CD1c-positive myeloid dendritic cell (primary cell): ENCODE data around the gene OXT.

Experiments used
- DNase-seq: peaks from one replicate; pipeline ENCODE4 v3.0.0-alpha.2; 2016; ENCODE audit errors: extremely low spot score

OXT gene

GRCh38 chr20:3109350-3110302 lies 38.2 kb downstream of the OXT start:
- no peak for DNase-seq

DNA sequence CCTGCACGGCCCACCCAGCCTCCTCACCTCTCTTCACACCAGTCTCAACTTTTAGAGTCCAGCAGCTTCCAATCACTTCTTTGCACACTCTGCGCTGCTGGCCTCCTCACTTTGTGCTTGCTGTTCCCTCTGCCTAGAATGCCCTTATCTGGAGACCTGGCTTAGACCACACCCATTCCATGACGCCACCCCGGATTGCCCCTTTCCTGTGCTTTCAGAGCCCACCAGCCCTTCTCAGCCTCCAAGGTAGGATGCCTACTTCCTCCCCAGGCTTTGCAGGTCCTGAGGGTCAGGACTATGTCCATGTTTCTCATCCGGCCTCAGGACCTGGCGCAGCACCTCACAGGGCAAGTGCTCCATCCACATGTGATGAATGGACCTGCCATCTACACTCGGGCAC lies 40.1 kb downstream of the OXT start:
- DNase-seq: no peak

GRCh38 chr20:3111995-3112394 lies 40.6 kb downstream of the OXT start:
- DNase-seq: no peak

DNA sequence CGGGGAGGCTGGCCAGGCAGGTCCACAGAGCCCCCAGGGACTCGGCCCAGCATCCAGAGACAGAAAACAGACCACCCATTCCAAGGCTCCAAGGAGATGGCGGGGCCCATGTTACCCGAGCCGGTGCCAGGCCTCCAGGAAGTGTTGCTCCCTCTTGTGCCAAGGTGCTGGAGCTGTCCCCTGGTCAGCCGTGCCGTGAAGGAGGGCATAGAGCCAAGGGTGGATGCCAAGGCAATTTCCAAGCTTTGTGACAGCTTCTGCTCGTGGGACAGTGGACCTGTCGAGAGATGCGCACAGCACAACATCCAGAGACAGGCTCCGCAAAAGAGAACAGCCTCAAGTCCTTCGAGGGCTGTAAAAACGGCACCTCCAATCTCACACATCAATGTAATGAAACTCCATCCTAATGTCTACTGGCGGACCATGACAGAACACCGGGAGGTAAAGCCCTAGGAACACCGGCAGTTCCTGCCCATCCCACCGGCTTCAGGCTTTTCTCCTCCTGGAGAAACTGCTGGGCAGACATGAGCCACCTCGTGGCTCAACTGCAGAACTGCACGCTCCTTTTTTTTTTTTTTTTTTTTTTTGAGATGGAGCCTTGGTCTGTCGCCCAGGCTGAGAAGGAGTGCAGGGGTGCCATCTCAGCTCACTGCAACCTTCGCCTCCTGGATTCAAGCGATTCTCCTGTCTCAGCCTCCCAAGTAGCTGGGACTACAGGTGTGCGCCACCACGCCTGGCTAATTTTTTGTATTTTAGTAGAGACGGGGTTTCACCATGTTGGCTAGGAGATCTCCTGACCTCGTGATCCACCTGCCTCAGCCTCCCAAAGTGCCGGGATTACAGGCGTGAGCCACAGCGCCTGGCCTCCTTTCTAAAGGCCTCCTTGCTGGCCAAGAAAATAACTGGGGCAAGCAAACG lies 44.0 kb downstream of the OXT start:
- peak; percentile 56 for DNase-seq

DNA sequence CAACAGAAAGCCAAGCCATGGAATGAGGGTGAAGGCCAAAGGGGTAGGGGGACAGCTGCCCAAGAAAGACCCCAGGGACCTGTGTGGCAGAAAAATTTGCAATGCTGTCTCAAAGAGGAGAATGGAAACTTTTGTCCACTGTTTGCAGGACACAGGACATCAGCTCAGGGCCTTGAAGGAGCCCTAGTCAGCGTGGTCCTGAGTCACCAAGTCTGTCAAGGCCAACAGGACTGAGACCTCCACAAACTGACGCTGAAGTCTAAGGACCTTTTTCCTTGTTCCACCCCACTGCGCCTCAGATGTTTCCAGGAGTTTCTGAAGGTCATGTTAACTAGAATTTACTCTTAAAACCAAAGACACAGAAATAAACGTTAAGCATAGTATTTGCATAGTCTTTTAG lies 44.9 kb downstream of the OXT start:
- no peak for DNase-seq

GRCh38 chr20:3117839-3118379 lies 46.5 kb downstream of the OXT start:
- peak; percentile 67 for DNase-seq

GRCh38 chr20:3119044-3119443 lies 47.6 kb downstream of the OXT start:
- no peak for DNase-seq

DNA sequence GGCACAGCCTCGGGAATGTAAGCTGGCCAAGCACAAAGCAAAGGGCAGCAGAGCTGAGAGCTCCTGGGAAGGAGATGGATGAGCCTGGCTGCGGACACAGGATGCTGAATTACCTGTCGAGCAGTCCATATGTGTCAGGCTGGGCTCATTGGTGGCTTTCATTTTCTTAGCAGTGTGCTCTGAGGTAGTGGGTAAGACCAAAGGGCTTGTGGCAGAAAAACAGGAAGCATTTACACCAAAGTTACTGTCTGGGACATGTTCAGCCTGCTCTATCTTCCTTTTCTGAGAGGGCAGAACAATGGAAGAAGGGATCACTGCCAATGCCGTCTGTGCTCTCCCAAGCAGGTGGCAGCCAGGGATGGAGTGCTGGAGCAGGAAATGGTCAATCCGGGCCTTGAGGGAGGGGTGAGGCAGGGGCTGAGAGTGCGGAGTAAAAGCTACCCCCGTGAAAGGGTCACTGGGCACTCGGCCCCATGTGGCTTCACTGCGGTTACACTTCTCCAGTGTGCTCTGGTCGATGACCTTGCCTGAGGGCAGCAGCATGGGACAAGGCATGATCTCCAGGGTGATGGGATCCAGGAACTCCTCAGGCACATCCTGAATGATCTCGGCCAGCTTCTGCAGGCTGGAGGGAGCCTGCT lies 50.0 kb downstream of the OXT start:
- DNase-seq: peak; percentile 6
